Endothelial cell of umbilical vein (primary cell): ENCODE data around the gene LPP. TPM values are rescaled to one million over a fixed set of nuclear protein-coding genes. Genes with fewer than 3 reads are reported as not detected.

Experiments
- BruUV-seq: library from RNA; stranded (reverse); fragments of 400-500 nt; replicated peaks from 2 replicates; lab custom pipeline; 2021; lab: Mats Ljungman, UMichigan
- CTCF ChIA-PET: fragments of 300-600, 350-600 bp; sonication (Branson Sonifier 250); formaldehyde crosslinking; loops from one replicate; lab custom pipeline; 2021; ENCODE audit warnings: antibody characterized with exemption, inconsistent platforms; lab: Charles Lee
- POLR2A ChIA-PET: fragments of 300-600, 350-600 bp; sonication (Branson Sonifier 250); formaldehyde crosslinking; loops from one replicate; lab custom pipeline; 2021; ENCODE audit warnings: antibody characterized with exemption, inconsistent platforms; lab: Charles Lee
- DNase-seq: peaks from one replicate; pipeline ENCODE4 v3.0.0-alpha.2; 2011; ENCODE audit warnings: low read depth, low spot score
- FAIRE-seq: peaks from 2 replicates; lab custom pipeline; 2011; peaks lifted over from hg19 to GRCh38; lab: Jason Lieb, UNC
- H2AFZ ChIP-seq: 2 replicates; pipeline ENCODE4 v1.6.0; 2012; ENCODE audit warnings: low read depth, low read length, control low read depth, inconsistent platforms
- H3K27ac ChIP-seq: 2 replicates; pipeline ENCODE4 v1.5.1; 2011; ENCODE audit warnings: low read depth, mild to moderate bottlenecking, control low read depth, low read length, moderate library complexity; ENCODE audit not compliant: insufficient read depth
- H3K27me3 ChIP-seq, 2 experiments: 2 replicates each; pipeline versions ENCODE4 v1.6.0 to v1.6.1; 2011; ENCODE audit warnings: low read length in 2 of 2, mixed read lengths in 1 of 2; ENCODE audit not compliant: control insufficient read depth in 2 of 2, insufficient read depth in 2 of 2
- H3K36me3 ChIP-seq, 2 experiments: 2 replicates in 1 of 2; 3 replicates in 1 of 2; pipeline ENCODE4 v1.5.1; 2011; ENCODE audit warnings: low read length in 2 of 2, mild to moderate bottlenecking in 1 of 2, moderate library complexity in 1 of 2; ENCODE audit not compliant: control insufficient read depth in 2 of 2, insufficient read depth in 2 of 2; ENCODE audit errors: extremely low read depth in 1 of 2
- H3K4me1 ChIP-seq: 3 replicates; pipeline ENCODE4 v1.5.1; 2011; ENCODE audit warnings: mild to moderate bottlenecking, low read length; ENCODE audit not compliant: control insufficient read depth, insufficient read depth; ENCODE audit errors: extremely low read depth
- H3K4me2 ChIP-seq: 2 replicates; pipeline ENCODE4 v1.6.1; 2011; ENCODE audit warnings: low read length, control low read depth, mixed read lengths; ENCODE audit not compliant: insufficient read depth
- H3K4me3 ChIP-seq, 3 experiments: fragments of 200-600 bp in 1 of 3; sonication (generic), shearing (Covaris generic) in 1 of 3; replicated peaks in 1 of 3; 2 replicates each; pipeline ENCODE4 v1.5.1; 2011 to 2016; ENCODE audit warnings: control low read depth in 3 of 3, low read length in 3 of 3, mild to moderate bottlenecking in 2 of 3, inconsistent platforms in 1 of 3, low read depth in 1 of 3, moderate library complexity in 1 of 3; ENCODE audit not compliant: insufficient read depth in 1 of 3
- H3K79me2 ChIP-seq: 2 replicates; pipeline ENCODE4 v1.6.0; 2012; ENCODE audit warnings: low read length, inconsistent platforms; ENCODE audit not compliant: control insufficient read depth, insufficient read depth
- H3K9ac ChIP-seq: replicated peaks from 2 replicates; pipeline ENCODE3; 2011; ENCODE audit warnings: low read length, control low read depth; ENCODE audit not compliant: insufficient read depth; ENCODE audit errors: extremely low read depth
- H3K9me1 ChIP-seq: replicated peaks from 3 replicates; pipeline ENCODE4 v1.6.0; 2011; ENCODE audit warnings: mild to moderate bottlenecking, low read length; ENCODE audit not compliant: control insufficient read depth, insufficient read depth; ENCODE audit errors: extremely low read depth
- H3K9me3 ChIP-seq: replicated peaks from 2 replicates; pipeline ENCODE4 v1.5.1; 2012; ENCODE audit warnings: low read length, inconsistent platforms; ENCODE audit not compliant: control insufficient read depth, insufficient read depth
- H4K20me1 ChIP-seq: replicated peaks from 2 replicates; pipeline ENCODE3; 2011; ENCODE audit warnings: mild to moderate bottlenecking, low read length; ENCODE audit not compliant: control insufficient read depth, insufficient read depth; ENCODE audit errors: extremely low read depth
- CTCF ChIP-seq, 2 donors: IDR thresholded peaks; 1 replicate in 1 of 2; 2 replicates in 1 of 2; pipeline ENCODE4 v1.5.1; 2011; ENCODE audit warnings: low read length in 2 of 2, mild to moderate bottlenecking in 2 of 2, moderate library complexity in 2 of 2, control low read depth in 1 of 2, inconsistent platforms in 1 of 2, low read depth in 1 of 2; ENCODE audit not compliant: insufficient read depth in 1 of 2; ENCODE audit errors: extremely low read depth in 1 of 2
- EZH2 ChIP-seq: IDR thresholded peaks from 2 replicates; pipeline ENCODE4 v1.6.1; 2012; ENCODE audit warnings: borderline replicate concordance, low read depth, mild to moderate bottlenecking, moderate library complexity, low read length, inconsistent platforms; ENCODE audit not compliant: severe bottlenecking
- FOS ChIP-seq: IDR thresholded peaks from 2 replicates; pipeline ENCODE4 v1.6.1; 2011; ENCODE audit warnings: mild to moderate bottlenecking, low read length, moderate library complexity, borderline replicate concordance; ENCODE audit not compliant: insufficient read depth
- GATA2 ChIP-seq: IDR thresholded peaks from 2 replicates; pipeline ENCODE4 v1.7.0; 2011; ENCODE audit warnings: low read depth, mild to moderate bottlenecking, moderate library complexity, mixed read lengths, low read length; ENCODE audit not compliant: insufficient read length, insufficient read depth
- JUN ChIP-seq: IDR thresholded peaks from 2 replicates; pipeline ENCODE4 v1.6.1; 2011; ENCODE audit warnings: borderline replicate concordance, low read depth; ENCODE audit not compliant: insufficient read length, insufficient read depth
- MAX ChIP-seq: IDR thresholded peaks from 2 replicates; pipeline ENCODE4 v1.6.1; 2011; ENCODE audit not compliant: insufficient read depth, insufficient read length
- MYC ChIP-seq: IDR thresholded peaks from one replicate; pipeline ENCODE4 v1.6.1; 2011; ENCODE audit warnings: mild to moderate bottlenecking, low read depth, low read length
- POLR2A ChIP-seq: IDR thresholded peaks from 2 replicates; pipeline ENCODE4 v1.6.1; 2012; ENCODE audit warnings: low read depth, mild to moderate bottlenecking, control low read depth, low read length
- POLR2AphosphoS5 ChIP-seq: IDR thresholded peaks from 2 replicates; pipeline ENCODE4 v1.6.1; 2012; ENCODE audit warnings: low read depth, mild to moderate bottlenecking, control low read depth, low read length, moderate library complexity; ENCODE audit not compliant: insufficient read depth
- dilution Hi-C: fragments of 300-500 bp; cut with MboI; formaldehyde crosslinking; loops from one replicate; pipeline ENCODE4 v1.15.0; 2019; ENCODE audit warnings: low sequenced_read_pairs; ENCODE audit not compliant: extremely low pct_ligation_motif_present
- intact Hi-C: fragments of 100-400 bp; cut with micrococcal nuclease; formaldehyde crosslinking; loops from one replicate; pipeline ENCODE4 v1.10.0; 2022
- polyA plus RNA-seq, 4 experiments: library from polyadenylated mRNA; depleted of rRNA in 3 of 4; stranded (reverse) in 3 of 4; unstranded in 1 of 4; fragments of >200 nt; gene quantifications; 2 replicates each; pipeline versions ENCODE4 v1.2.1 to v1.2.3, GENCODE V29; 2011 to 2012; ENCODE audit warnings: missing spikeins in 1 of 4
- total RNA-seq: library from RNA; stranded (reverse); gene quantifications from 2 replicates; pipeline ENCODE4 v1.2.3, GENCODE V29; 2021

The LPP gene
- total and polyA plus RNA-seq, 2 donors (not counting 3 experiments of a cell fraction or from before 2014, with no cell fraction given), result 16.9 to 153 TPM

GRCh38 chr3:188378786-188379185 lies 224.8 kb downstream of the LPP start:
- Histone ChIP-seq H3K9me1 (no peaks in the 10 kb centered on the region), H3K4me3 (no peak overlapping the region), H2AFZ (no peak overlapping the region), H3K9me3 (no peaks in the 10 kb centered on the region), H3K4me1 (no peaks in the 10 kb centered on the region), H4K20me1 (no peaks in the 10 kb centered on the region), H3K27me3 (no peaks in the 10 kb centered on the region), H3K79me2 (peaks cover 3% of the 10 kb centered on the region), H3K9ac (no peak overlapping the region), H3K4me2 (no peak overlapping the region), H3K27ac (no peak overlapping the region), H3K36me3 (no peaks in the 10 kb centered on the region)
- DNase-seq, result no peak
- no peak for TF ChIP-seq MAX
- dilution Hi-C loops (no loop called here), intact Hi-C loops (no loop called here)
- no peak for FAIRE-seq
- CTCF ChIA-PET, result no interaction called here
- BruUV-seq, result no TSS peak
- POLR2A ChIA-PET, result no interaction called here

- dilution Hi-C loops, result no loop called here
These were observed 226.3 kb downstream of the LPP start for GRCh38 chr3:188380252-188380651.

More at GRCh38 chr3:188380252-188380651, 226.3 kb downstream of the LPP start:
- Histone ChIP-seq H4K20me1 (no peaks in the 10 kb centered on the region), H3K4me3 (no peak overlapping the region), H3K36me3 (no peaks in the 10 kb centered on the region), H3K27ac (no peak overlapping the region), H3K9ac (no peak overlapping the region), H3K27me3 (no peaks in the 10 kb centered on the region), H3K9me1 (no peaks in the 10 kb centered on the region), H3K4me2 (no peak overlapping the region), H3K79me2 (peaks cover 4% of the 10 kb centered on the region), H3K4me1 (peaks cover 4% of the 10 kb centered on the region), H3K9me3 (no peaks in the 10 kb centered on the region), H2AFZ (no peak overlapping the region)
- TF ChIP-seq FOS (no peak), GATA2 (no peak), JUN (no peak), POLR2AphosphoS5 (no peak), CTCF (IDR thresholded peaks at IDR 0.05; ENCODE audit: extremely low read depth in 1 of 2, insufficient read depth in 1 of 2, low read depth in 1 of 2, low read length in 2 of 2) (no peak), MAX (no peak), POLR2A (no peak), EZH2 (no peak), MYC (no peak)
- CTCF ChIA-PET, result interaction anchor here (1.0 to 1.2 kb wide), 2 partner anchors 11 to 637 kb away, joined by 3 read pairs; no protein-coding TSS in a partner anchor
- FAIRE-seq, result no peak
- POLR2A ChIA-PET, result no interaction called here
- intact Hi-C loops, result no loop called here
- no TSS peak for BruUV-seq
- no peak for DNase-seq
